Lung (tissue), 12 donors: ENCODE results near the gene HAPSTR1. TPM values are rescaled to one million over a fixed set of nuclear protein-coding genes. Genes with fewer than 3 reads are reported as not detected.

ENCODE experiments used
- ATAC-seq: fragments of 200-7000 bp; cut with Tn5 transposase; one replicate; pipeline ENCODE4 v1.9.1; 2020; ENCODE audit warnings: moderate number of reproducible peaks; ENCODE audit not compliant: insufficient read depth, low FRiP score
- DNase-seq, 3 donors: peaks; one replicate each; pipeline ENCODE4 v3.0.0-alpha.2; 2013 to 2017
- H3K27ac ChIP-seq, 2 donors: one replicate each; pipeline ENCODE4 v1.5.1; 2013; ENCODE audit warnings: mild to moderate bottlenecking in 2 of 2, moderate library complexity in 2 of 2, control low read depth in 1 of 2, inconsistent platforms in 1 of 2, low read depth in 1 of 2, low read length in 1 of 2
- H3K27me3 ChIP-seq, 3 donors: one replicate each; pipeline ENCODE4 v1.5.1; 2013; ENCODE audit warnings: low read length in 2 of 3; ENCODE audit not compliant: control insufficient read depth in 3 of 3, insufficient read depth in 3 of 3
- H3K36me3 ChIP-seq, 4 donors: one replicate each; pipeline ENCODE4 v1.5.1; 2013; ENCODE audit warnings: low read length in 4 of 4, mild to moderate bottlenecking in 1 of 4, moderate library complexity in 1 of 4; ENCODE audit not compliant: control insufficient read depth in 4 of 4, insufficient read depth in 4 of 4
- H3K4me1 ChIP-seq, 5 donors: one replicate each; pipeline ENCODE4 v1.5.1; 2013; ENCODE audit warnings: low read length in 5 of 5, mild to moderate bottlenecking in 2 of 5, moderate library complexity in 1 of 5; ENCODE audit not compliant: control insufficient read depth in 5 of 5, insufficient read depth in 5 of 5
- H3K4me3 ChIP-seq: one replicate; pipeline ENCODE4 v1.5.1; 2013; ENCODE audit warnings: mild to moderate bottlenecking, control low read depth, moderate library complexity
- H3K9ac ChIP-seq, 2 donors: one replicate each; pipeline ENCODE4 v1.5.1; 2013; ENCODE audit warnings: low read length in 2 of 2, control low read depth in 1 of 2; ENCODE audit not compliant: insufficient read depth in 1 of 2
- H3K9me3 ChIP-seq, 4 donors: one replicate each; pipeline ENCODE4 v1.5.1; 2013; ENCODE audit warnings: low read length in 3 of 4, mild to moderate bottlenecking in 1 of 4, moderate library complexity in 1 of 4; ENCODE audit not compliant: control insufficient read depth in 4 of 4, insufficient read depth in 3 of 4
- CTCF ChIP-seq: IDR thresholded peaks from 2 replicates; pipeline ENCODE4 v1.5.1; 2012; ENCODE audit warnings: mild to moderate bottlenecking; ENCODE audit errors: control extremely low read depth, extremely low read depth
- WGBS, 2 donors: extraction: QIAGEN DNeasy Blood & Tissue Kit; methylation state at CpG; one replicate each; pipeline ENCODE4 v1.1.7; 2013; 5-methylcytosine and 5-hydroxymethylcytosine counted together
- polyA plus RNA-seq, 2 donors: library from polyadenylated mRNA; stranded (reverse); fragments of 200-250 nt; gene quantifications; one replicate each; pipeline ENCODE4 v1.2.1, GENCODE V29; 2013
- total RNA-seq, 2 donors: library from RNA; depleted of rRNA in 1 of 2; stranded (reverse); fragments of >200 nt in 1 of 2; gene quantifications; one replicate each; pipeline ENCODE4 v1.2.1, GENCODE V29; 2014 to 2021
- donor health status: control.
- donor health status: control.
- donor health status: Bipolar disorder and iron deficiency.
- donor health status: healthy.
- donor health status: DM: yes; HTN: yes; CAD: no.

Gene HAPSTR1
- total and polyA plus RNA-seq, 4 donors = 10.1 to 81.7 (median 40.6) TPM

GRCh38 chr16:9096416-9096952 lies 5.0 kb downstream of the HAPSTR1 start:
- no peak overlapping the region for H3K4me3 ChIP-seq
- DNase-seq = no peak
- H3K36me3 ChIP-seq = peaks cover 0 to 30% (median 15%) of the 10 kb centered on the region in 4 donors
- no peak overlapping the region for H3K9ac ChIP-seq
- WGBS, 2 donors = 78 to 88% methylated on average over 2 of the region's 2 CpGs
- H3K9me3 ChIP-seq = no peaks in the 10 kb centered on the region
- peaks cover 18 to 46% (median 40%) of the 10 kb centered on the region in 5 donors for H3K4me1 ChIP-seq
- H3K27me3 ChIP-seq = no peaks in the 10 kb centered on the region
- ATAC-seq = no peak
- no peak for TF ChIP-seq CTCF
- H3K27ac ChIP-seq = no peak overlapping the region

- Histone ChIP-seq H3K4me3 (no peak overlapping the region), H3K9me3 (no peaks in the 10 kb centered on the region), H3K27me3 (no peaks in the 10 kb centered on the region), H3K27ac (peak overlapping the region in 1 of 2 donors; percentile 4), H3K9ac (no peak overlapping the region), H3K36me3 (peaks cover 0 to 28% (median 15%) of the 10 kb centered on the region in 4 donors), H3K4me1 (peaks cover 18 to 50% (median 40%) of the 10 kb centered on the region in 5 donors)
- ATAC-seq (no peak), DNase-seq (no peak)
- no peak for TF ChIP-seq CTCF
- 80 to 89% methylated on average over 10 of the region's 10 CpGs for WGBS, 2 donors
Observed at GRCh38 chr16:9097266-9098219, 6.1 kb downstream of the HAPSTR1 start.

DNA sequence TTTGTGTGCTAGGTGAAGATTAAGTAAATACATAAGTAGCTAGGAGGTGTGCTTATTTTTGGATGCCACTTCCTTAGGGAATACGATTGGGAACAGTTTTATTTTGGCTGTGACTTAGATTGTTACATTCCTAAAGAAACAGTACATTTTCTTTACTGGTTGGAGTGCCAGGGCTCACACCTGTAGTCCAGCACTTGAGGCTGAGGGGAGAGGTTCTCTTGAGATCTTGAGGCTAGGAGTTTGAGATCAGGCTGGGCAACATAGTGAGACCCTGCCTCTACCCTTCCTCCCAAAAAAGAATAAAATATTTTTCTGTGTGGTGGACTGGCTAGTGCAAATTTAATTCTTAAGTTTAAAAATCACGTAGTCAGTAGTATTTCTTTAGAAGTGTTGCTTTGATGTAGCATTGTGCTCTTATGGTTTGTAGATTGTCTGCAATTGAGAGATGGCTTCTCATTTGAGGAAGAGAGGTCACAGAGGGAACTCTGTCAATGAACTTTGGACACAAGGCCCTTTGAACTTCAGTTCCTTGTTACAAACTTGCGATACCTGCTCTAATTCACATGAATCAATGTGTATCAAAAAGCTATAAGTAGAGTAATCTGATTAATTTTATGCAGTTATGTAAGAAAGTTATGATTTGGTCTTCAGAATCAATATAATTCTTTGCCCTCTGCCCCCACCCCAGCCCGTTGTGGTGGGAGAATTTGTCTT lies 7.1 kb downstream of the HAPSTR1 start:
- no peaks in the 10 kb centered on the region for H3K27me3 ChIP-seq
- H3K4me3 ChIP-seq = no peak overlapping the region
- H3K4me1 ChIP-seq = peaks cover 20 to 56% (median 37%) of the 10 kb centered on the region in 5 donors
- no peak overlapping the region for H3K27ac ChIP-seq
- DNase-seq = no peak
- no peak for TF ChIP-seq CTCF
- 52 to 54% methylated on average over 4 of the region's 4 CpGs for WGBS, 2 donors
- no peak overlapping the region for H3K9ac ChIP-seq
- H3K9me3 ChIP-seq = no peaks in the 10 kb centered on the region
- ATAC-seq = no peak
- H3K36me3 ChIP-seq = peaks cover 6 to 34% (median 16%) of the 10 kb centered on the region in 4 donors
